C4-2B (cell line): ENCODE measurements around the gene SORL1.

ENCODE experiments used
- ZFX ChIP-seq: fragments of 450-650 bp; IDR thresholded peaks from 2 replicates; pipeline ENCODE4 v1.6.1; 2017
- TF ChIP-seq, protein P1 (sequence below): fragments of 450-650 bp; conservative IDR thresholded peaks from 2 replicates; pipeline ENCODE4 v1.5.1; 2017; ENCODE audit warnings: mild to moderate bottlenecking

DNA sequence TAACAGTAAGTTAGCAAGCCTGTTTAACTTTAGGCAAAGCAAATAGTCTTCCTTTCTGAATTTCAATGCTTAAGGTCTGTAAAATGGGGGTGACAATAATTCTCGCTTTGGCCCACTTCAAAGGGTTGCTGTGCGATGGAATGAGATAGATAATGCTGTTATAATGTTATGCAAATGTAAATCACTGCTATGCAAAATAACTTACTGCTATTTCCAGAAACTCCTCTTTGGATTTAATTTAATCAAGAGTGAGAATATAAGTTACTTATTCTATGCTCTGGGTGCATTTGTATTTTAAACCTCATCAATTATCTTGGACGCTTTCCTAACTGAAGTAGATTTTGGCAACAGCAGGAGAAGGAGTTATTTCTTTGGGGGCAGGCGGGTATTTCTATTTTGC is 4.1 kb upstream of the SORL1 start:
- TF ChIP-seq, protein P1, sequence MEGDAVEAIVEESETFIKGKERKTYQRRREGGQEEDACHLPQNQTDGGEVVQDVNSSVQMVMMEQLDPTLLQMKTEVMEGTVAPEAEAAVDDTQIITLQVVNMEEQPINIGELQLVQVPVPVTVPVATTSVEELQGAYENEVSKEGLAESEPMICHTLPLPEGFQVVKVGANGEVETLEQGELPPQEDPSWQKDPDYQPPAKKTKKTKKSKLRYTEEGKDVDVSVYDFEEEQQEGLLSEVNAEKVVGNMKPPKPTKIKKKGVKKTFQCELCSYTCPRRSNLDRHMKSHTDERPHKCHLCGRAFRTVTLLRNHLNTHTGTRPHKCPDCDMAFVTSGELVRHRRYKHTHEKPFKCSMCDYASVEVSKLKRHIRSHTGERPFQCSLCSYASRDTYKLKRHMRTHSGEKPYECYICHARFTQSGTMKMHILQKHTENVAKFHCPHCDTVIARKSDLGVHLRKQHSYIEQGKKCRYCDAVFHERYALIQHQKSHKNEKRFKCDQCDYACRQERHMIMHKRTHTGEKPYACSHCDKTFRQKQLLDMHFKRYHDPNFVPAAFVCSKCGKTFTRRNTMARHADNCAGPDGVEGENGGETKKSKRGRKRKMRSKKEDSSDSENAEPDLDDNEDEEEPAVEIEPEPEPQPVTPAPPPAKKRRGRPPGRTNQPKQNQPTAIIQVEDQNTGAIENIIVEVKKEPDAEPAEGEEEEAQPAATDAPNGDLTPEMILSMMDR: no peak
- no peak for TF ChIP-seq ZFX
